ENCODE results near the gene SCARB1.

DNA sequence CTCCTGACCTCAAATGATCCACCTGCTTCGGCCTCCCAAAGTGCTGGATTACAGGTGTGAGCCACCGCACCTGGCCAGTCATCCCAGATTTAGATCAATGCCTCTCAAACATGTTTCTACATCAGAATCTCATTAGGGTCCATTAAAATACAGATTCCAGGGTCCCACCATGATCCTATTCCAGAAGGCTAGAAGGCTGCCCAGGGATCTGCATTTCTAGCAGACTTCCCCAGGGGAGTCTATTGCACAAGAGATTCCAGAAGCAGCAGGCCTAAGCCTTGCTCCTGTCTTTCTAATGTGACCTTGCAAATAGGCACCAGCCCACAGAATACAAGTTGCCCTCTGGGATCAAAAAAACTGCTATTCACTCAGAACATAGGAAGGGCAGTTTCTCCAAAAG, 81.5 kb downstream of the SCARB1 start:
- TF ChIP-seq EZH2 (IDR thresholded peaks at IDR 0.05; ENCODE audit: borderline replicate concordance, low read length): no peak
- TF ChIP-seq, protein P1, sequence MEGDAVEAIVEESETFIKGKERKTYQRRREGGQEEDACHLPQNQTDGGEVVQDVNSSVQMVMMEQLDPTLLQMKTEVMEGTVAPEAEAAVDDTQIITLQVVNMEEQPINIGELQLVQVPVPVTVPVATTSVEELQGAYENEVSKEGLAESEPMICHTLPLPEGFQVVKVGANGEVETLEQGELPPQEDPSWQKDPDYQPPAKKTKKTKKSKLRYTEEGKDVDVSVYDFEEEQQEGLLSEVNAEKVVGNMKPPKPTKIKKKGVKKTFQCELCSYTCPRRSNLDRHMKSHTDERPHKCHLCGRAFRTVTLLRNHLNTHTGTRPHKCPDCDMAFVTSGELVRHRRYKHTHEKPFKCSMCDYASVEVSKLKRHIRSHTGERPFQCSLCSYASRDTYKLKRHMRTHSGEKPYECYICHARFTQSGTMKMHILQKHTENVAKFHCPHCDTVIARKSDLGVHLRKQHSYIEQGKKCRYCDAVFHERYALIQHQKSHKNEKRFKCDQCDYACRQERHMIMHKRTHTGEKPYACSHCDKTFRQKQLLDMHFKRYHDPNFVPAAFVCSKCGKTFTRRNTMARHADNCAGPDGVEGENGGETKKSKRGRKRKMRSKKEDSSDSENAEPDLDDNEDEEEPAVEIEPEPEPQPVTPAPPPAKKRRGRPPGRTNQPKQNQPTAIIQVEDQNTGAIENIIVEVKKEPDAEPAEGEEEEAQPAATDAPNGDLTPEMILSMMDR (IDR thresholded peaks at IDR 0.05; ENCODE audit: low read length): no peak
